OCI-LY1 (cell line): ENCODE measurements around the gene FBXO9.

Experiments used
- EZH2 ChIP-seq: fragments of 200-600 bp; sonication (generic), shearing (Covaris generic); IDR thresholded peaks from 2 replicates; pipeline ENCODE4 v1.8.0; 2017; ENCODE audit warnings: borderline replicate concordance, mixed run types, mild to moderate bottlenecking, antibody characterized with exemption, low read length, moderate library complexity, mixed read lengths
- TF ChIP-seq, protein P1 (sequence below): fragments of 200-600 bp; sonication (generic), shearing (Covaris generic); IDR thresholded peaks from 2 replicates; pipeline ENCODE4 v1.5.1; 2017; ENCODE audit warnings: mild to moderate bottlenecking, antibody characterized with exemption, low read length, moderate library complexity, mixed read lengths

GRCh38 chr6:53038596-53038995 is 26.6 kb upstream of the FBXO9 start:
- TF ChIP-seq, protein P1, sequence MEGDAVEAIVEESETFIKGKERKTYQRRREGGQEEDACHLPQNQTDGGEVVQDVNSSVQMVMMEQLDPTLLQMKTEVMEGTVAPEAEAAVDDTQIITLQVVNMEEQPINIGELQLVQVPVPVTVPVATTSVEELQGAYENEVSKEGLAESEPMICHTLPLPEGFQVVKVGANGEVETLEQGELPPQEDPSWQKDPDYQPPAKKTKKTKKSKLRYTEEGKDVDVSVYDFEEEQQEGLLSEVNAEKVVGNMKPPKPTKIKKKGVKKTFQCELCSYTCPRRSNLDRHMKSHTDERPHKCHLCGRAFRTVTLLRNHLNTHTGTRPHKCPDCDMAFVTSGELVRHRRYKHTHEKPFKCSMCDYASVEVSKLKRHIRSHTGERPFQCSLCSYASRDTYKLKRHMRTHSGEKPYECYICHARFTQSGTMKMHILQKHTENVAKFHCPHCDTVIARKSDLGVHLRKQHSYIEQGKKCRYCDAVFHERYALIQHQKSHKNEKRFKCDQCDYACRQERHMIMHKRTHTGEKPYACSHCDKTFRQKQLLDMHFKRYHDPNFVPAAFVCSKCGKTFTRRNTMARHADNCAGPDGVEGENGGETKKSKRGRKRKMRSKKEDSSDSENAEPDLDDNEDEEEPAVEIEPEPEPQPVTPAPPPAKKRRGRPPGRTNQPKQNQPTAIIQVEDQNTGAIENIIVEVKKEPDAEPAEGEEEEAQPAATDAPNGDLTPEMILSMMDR = no peak
- TF ChIP-seq EZH2 = no peak
